Measurements from ENCODE around the gene CCDC81. TPM values are rescaled to one million over a fixed set of nuclear protein-coding genes. Genes with fewer than 3 reads are reported as not detected.

Gene CCDC81
- total and polyA plus RNA-seq, 2 of the 4 experiments (the other 2 are of a cell fraction), result 3.1 to 6.5 TPM

GRCh38 chr11:86415026-86415425 is 40.3 kb downstream of the CCDC81 start:
- Histone ChIP-seq H3K56ac (ENCODE audit: extremely low read depth, insufficient read depth, low read length) (no peak overlapping the region), H3K9me3 (ENCODE audit: control insufficient read depth, insufficient read depth, low read length) (no peaks in the 10 kb centered on the region), H3K36me3 (ENCODE audit: control insufficient read depth, insufficient read depth, low read length) (no peaks in the 10 kb centered on the region), H3K4me2 (ENCODE audit: low read depth, low read length) (no peak overlapping the region), H3K79me1 (ENCODE audit: low read depth in 1 of 2, low read length in 2 of 2) (no peaks in the 10 kb centered on the region), H2BK20ac (ENCODE audit: low read depth, low read length) (no peak overlapping the region), H3K9ac (ENCODE audit: low read depth, low read length) (no peak overlapping the region), H2BK15ac (ENCODE audit: low read depth, low read length) (no peak overlapping the region), H2AK9ac (replicated peaks; ENCODE audit: low read depth, low read length, poor library complexity) (no peak overlapping the region), H2BK5ac (ENCODE audit: low read depth, low read length, poor library complexity, severe bottlenecking) (no peak overlapping the region), H3K18ac (ENCODE audit: low read depth, low read length) (no peak overlapping the region), H2AFZ (replicated peaks; ENCODE audit: low read length, poor library complexity) (no peak overlapping the region), H3K4ac (ENCODE audit: low read depth, low read length) (no peak overlapping the region), H4K20me1 (ENCODE audit: insufficient read depth, low read length) (no peaks in the 10 kb centered on the region), H2BK120ac (ENCODE audit: low read depth, low read length) (no peak overlapping the region), H3K4me1 (ENCODE audit: control insufficient read depth, insufficient read depth, low read length) (peaks cover 4% of the 10 kb centered on the region), H3K27me3 (ENCODE audit: control insufficient read depth, insufficient read depth, low read length) (no peaks in the 10 kb centered on the region), H4K8ac (ENCODE audit: low read depth in 2 of 2, low read length in 2 of 2) (no peak overlapping the region), H3K23ac (ENCODE audit: low read depth, low read length) (no peak overlapping the region), H3K14ac (replicated peaks; ENCODE audit: low read depth, low read length) (no peak overlapping the region), H2AK5ac (ENCODE audit: low read depth, low read length) (no peak overlapping the region), H4K5ac (ENCODE audit: low read depth, low read length) (no peak overlapping the region), H3K4me3 (ENCODE audit: insufficient read depth, low read depth, low read length) (no peak overlapping the region), H3K9me1 (ENCODE audit: insufficient read depth, low read length) (no peaks in the 10 kb centered on the region; the same call in 1 of the 2 replicates), H4K91ac (ENCODE audit: insufficient read depth, low read depth, low read length) (no peak overlapping the region), H3K27ac (ENCODE audit: insufficient read depth, low read length) (no peak overlapping the region)
- TF ChIP-seq RAD21 (IDR thresholded peaks at IDR 0.05; ENCODE audit: low read length) (no peak), USF2 (IDR thresholded peaks at IDR 0.05; ENCODE audit: low read depth, low read length) (no peak), POLR2A (IDR thresholded peaks at IDR 0.05; ENCODE audit: low read depth, low read length) (no peak), BHLHE40 (IDR thresholded peaks at IDR 0.05; ENCODE audit: low read depth, low read length) (no peak), CHD1 (IDR thresholded peaks at IDR 0.05; ENCODE audit: low read depth, low read length) (no peak), NFE2L2 (IDR thresholded peaks at IDR 0.05; ENCODE audit: low read depth, low read length) (no peak), SMC3 (IDR thresholded peaks at IDR 0.05; ENCODE audit: low read depth, low read length) (no peak), MAZ (IDR thresholded peaks at IDR 0.05; ENCODE audit: borderline replicate concordance, low read depth, low read length) (no peak), MXI1 (IDR thresholded peaks at IDR 0.05; ENCODE audit: borderline replicate concordance, low read depth, low read length) (no peak), RCOR1 (IDR thresholded peaks at IDR 0.05; ENCODE audit: insufficient replicate concordance, low read length) (no peak), FOS (IDR thresholded peaks at IDR 0.05; ENCODE audit: low read depth, low read length) (no peak), ELK1 (IDR thresholded peaks at IDR 0.05; ENCODE audit: borderline replicate concordance, low read depth, low read length) (no peak), CEBPB (IDR thresholded peaks at IDR 0.05; ENCODE audit: low read depth, low read length) (no peak), RFX5 (IDR thresholded peaks at IDR 0.05; ENCODE audit: low read depth, low read length) (no peak), MAFK (IDR thresholded peaks at IDR 0.05; ENCODE audit: low read depth, low read length) (no peak), CTCF (conservative IDR thresholded peaks at IDR 0.05; ENCODE audit: low read depth, low read length) (no peak)
- intact Hi-C loops (cut with micrococcal nuclease) (no loop called here), in situ Hi-C loops (cut with MboI; ENCODE audit: low sequenced_read_pairs) (loop anchor here (5.0 kb wide), 1 partner anchor 53 kb away; no protein-coding TSS in a partner anchor), dilution Hi-C loops (cut with HindIII; ENCODE audit: low sequenced_read_pairs, unreplicated experiment) (no loop called here)
- DNase-seq (no peak), ATAC-seq (ENCODE audit: low read depth) (no peak)
- BruUV-seq (replicated peaks), result no TSS peak
- CTCF ChIA-PET, result interaction anchor here (0.9 kb wide), 1 partner anchor 52 kb away, joined by 3 read pairs; no protein-coding TSS in a partner anchor
- WGBS, 2 experiments (ENCODE audit: extremely low coverage in 2 of 2, insufficient read length in 1 of 2), result 100% methylated on average over 1 of the region's 4 CpGs; no CpG with 5 or more reads in 1 of the 2 experiments
- POLR2A ChIA-PET (ENCODE audit: unreplicated experiment), result no interaction called here
